ENCODE data around the gene NFKB1. TPM values are rescaled to one million over a fixed set of nuclear protein-coding genes. Genes with fewer than 3 reads are reported as not detected.

Gene NFKB1
- total RNA-seq, 4 donors from 2014 or later = 37.9 to 45.5 (median 43.4) TPM

GRCh38 chr4:102521570-102521969, 20.4 kb downstream of the NFKB1 start:
- no peak for TF ChIP-seq POLR2A (IDR thresholded peaks at IDR 0.05)
- TF ChIP-seq, protein P1, sequence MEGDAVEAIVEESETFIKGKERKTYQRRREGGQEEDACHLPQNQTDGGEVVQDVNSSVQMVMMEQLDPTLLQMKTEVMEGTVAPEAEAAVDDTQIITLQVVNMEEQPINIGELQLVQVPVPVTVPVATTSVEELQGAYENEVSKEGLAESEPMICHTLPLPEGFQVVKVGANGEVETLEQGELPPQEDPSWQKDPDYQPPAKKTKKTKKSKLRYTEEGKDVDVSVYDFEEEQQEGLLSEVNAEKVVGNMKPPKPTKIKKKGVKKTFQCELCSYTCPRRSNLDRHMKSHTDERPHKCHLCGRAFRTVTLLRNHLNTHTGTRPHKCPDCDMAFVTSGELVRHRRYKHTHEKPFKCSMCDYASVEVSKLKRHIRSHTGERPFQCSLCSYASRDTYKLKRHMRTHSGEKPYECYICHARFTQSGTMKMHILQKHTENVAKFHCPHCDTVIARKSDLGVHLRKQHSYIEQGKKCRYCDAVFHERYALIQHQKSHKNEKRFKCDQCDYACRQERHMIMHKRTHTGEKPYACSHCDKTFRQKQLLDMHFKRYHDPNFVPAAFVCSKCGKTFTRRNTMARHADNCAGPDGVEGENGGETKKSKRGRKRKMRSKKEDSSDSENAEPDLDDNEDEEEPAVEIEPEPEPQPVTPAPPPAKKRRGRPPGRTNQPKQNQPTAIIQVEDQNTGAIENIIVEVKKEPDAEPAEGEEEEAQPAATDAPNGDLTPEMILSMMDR (IDR thresholded peaks at IDR 0.05) = no peak
- 97 to 100% methylated on average over 1 of the region's 1 CpG for WGBS, 2 donors
- no peak for DNase-seq (ENCODE audit: low spot score in 2 of 2)
- intact Hi-C loops (cut with DNase I; ENCODE audit: low total_unique reads) = no loop called here
- H3K4me3 ChIP-seq (ENCODE audit: low read depth, poor library complexity, severe bottlenecking) = no peak overlapping the region

- no peak for DNase-seq (ENCODE audit: low spot score in 2 of 2)
- intact Hi-C loops (cut with DNase I; ENCODE audit: low total_unique reads) = no loop called here
- no peak overlapping the region for H3K4me3 ChIP-seq (ENCODE audit: low read depth, poor library complexity, severe bottlenecking)
- TF ChIP-seq, protein P1 (IDR thresholded peaks at IDR 0.05) = no peak
- TF ChIP-seq POLR2A (IDR thresholded peaks at IDR 0.05) = no peak
- WGBS, 2 donors = 34 to 44% methylated on average over 3 of the region's 3 CpGs
These were observed 20.9 kb downstream of the NFKB1 start for GRCh38 chr4:102522031-102522440.

GRCh38 chr4:102524691-102525090, 23.5 kb downstream of the NFKB1 start:
- H3K4me3 ChIP-seq (ENCODE audit: low read depth, poor library complexity, severe bottlenecking) = no peak overlapping the region
- DNase-seq (ENCODE audit: low spot score in 2 of 2) = no peak
- 97% methylated on average over 7 of the region's 7 CpGs for WGBS, 2 donors
- intact Hi-C loops (cut with DNase I; ENCODE audit: low total_unique reads) = no loop called here
- TF ChIP-seq, protein P1 (IDR thresholded peaks at IDR 0.05) = no peak
- TF ChIP-seq POLR2A (IDR thresholded peaks at IDR 0.05) = no peak

GRCh38 chr4:102525097-102525496, 23.9 kb downstream of the NFKB1 start:
- H3K4me3 ChIP-seq (ENCODE audit: low read depth, poor library complexity, severe bottlenecking) = no peak overlapping the region
- DNase-seq (ENCODE audit: low spot score in 2 of 2) = no peak
- WGBS, 2 donors = 80 to 88% methylated on average over 5 of the region's 5 CpGs
- TF ChIP-seq, protein P1 (IDR thresholded peaks at IDR 0.05) = no peak
- TF ChIP-seq POLR2A (IDR thresholded peaks at IDR 0.05) = no peak
- intact Hi-C loops (cut with DNase I; ENCODE audit: low total_unique reads) = no loop called here

DNA sequence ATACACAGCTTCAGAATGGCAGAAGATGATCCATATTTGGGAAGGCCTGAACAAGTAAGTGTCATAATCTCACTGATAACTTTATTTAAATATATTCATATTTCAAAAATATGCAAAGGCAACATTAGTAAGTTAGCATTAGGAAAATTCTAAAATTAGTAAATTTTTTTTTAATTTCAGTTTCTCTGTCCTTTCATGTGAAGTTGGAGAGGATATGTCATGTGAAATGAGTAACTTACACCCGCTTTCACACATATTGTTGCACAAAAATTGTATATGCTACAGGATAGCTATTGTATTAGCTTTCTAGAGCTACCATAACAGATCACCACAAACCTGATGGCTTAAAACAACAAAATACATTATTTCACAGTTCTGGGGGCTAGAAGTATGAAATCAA, 24.3 kb downstream of the NFKB1 start:
- TF ChIP-seq POLR2A (IDR thresholded peaks at IDR 0.05) = no peak
- TF ChIP-seq, protein P1 (IDR thresholded peaks at IDR 0.05) = no peak
- 97 to 100% methylated on average over 1 of the region's 1 CpG for WGBS, 2 donors
- intact Hi-C loops (cut with DNase I; ENCODE audit: low total_unique reads) = no loop called here
- DNase-seq (ENCODE audit: low spot score in 2 of 2) = no peak
- no peak overlapping the region for H3K4me3 ChIP-seq (ENCODE audit: low read depth, poor library complexity, severe bottlenecking)

GRCh38 chr4:102526532-102526931, 25.4 kb downstream of the NFKB1 start:
- no peak for DNase-seq (ENCODE audit: low spot score in 2 of 2)
- 91 to 96% methylated on average over 4 of the region's 4 CpGs for WGBS, 2 donors
- no peak for TF ChIP-seq POLR2A (IDR thresholded peaks at IDR 0.05)
- TF ChIP-seq, protein P1 (IDR thresholded peaks at IDR 0.05) = no peak
- no peak overlapping the region for H3K4me3 ChIP-seq (ENCODE audit: low read depth, poor library complexity, severe bottlenecking)
- intact Hi-C loops (cut with DNase I; ENCODE audit: low total_unique reads) = no loop called here
